Endothelial cell (in vitro differentiated cells): Measurements from ENCODE around the gene SEMA6A. TPM values are rescaled to one million over a fixed set of nuclear protein-coding genes. Genes with fewer than 3 reads are reported as not detected.

Experiments used
- DNase-seq: peaks from one replicate; pipeline ENCODE4 v3.0.0; 2021; ENCODE audit warnings: low spot score
- H3K27ac Mint-ChIP-seq: one replicate; pipeline ENCODE4 v1.8.0; 2021; ENCODE audit warnings: mixed read lengths, inconsistent platforms; ENCODE audit not compliant: unreplicated experiment
- H3K27me3 Mint-ChIP-seq: one replicate; pipeline ENCODE4 v1.8.0; 2021; ENCODE audit warnings: mild to moderate bottlenecking, moderate library complexity, mixed read lengths, inconsistent platforms; ENCODE audit not compliant: unreplicated experiment
- H3K36me3 Mint-ChIP-seq: one replicate; pipeline ENCODE4 v1.8.0; 2021; ENCODE audit warnings: mild to moderate bottlenecking, low read depth, mixed read lengths, inconsistent platforms; ENCODE audit not compliant: unreplicated experiment
- H3K4me1 Mint-ChIP-seq: one replicate; pipeline ENCODE4 v1.8.0; 2021; ENCODE audit warnings: mild to moderate bottlenecking, mixed read lengths, inconsistent platforms; ENCODE audit not compliant: unreplicated experiment
- H3K4me3 Mint-ChIP-seq: one replicate; pipeline ENCODE4 v1.8.0; 2021; ENCODE audit warnings: mild to moderate bottlenecking, mixed read lengths, inconsistent platforms; ENCODE audit not compliant: unreplicated experiment
- H3K9me3 Mint-ChIP-seq: one replicate; pipeline ENCODE4 v1.8.0; 2021; ENCODE audit warnings: mixed read lengths, inconsistent platforms; ENCODE audit not compliant: unreplicated experiment
- total RNA-seq: library from RNA; stranded (reverse); fragmentation: NEBNext Ultra II Directional; extraction: Animal tissue kit (Norgen Biotek cat#: 25700); gene quantifications from one replicate; pipeline ENCODE4 v1.2.1, GENCODE V29; 2021; ENCODE audit not compliant: unreplicated experiment
- TF ChIP-seq, protein P1 (sequence below): fragments of 200-600 bp; sonication (generic); IDR thresholded peaks from one replicate; pipeline ENCODE4 v1.5.0; 2021; ENCODE audit warnings: antibody characterized with exemption; ENCODE audit not compliant: unreplicated experiment

Gene SEMA6A
- total RNA-seq, 1 donor from 2014 or later, result 180 TPM

- DNase-seq, result no peak
- H3K4me1 Mint-ChIP-seq, result peaks cover 40% of the 10 kb centered on the region
Measured at GRCh38 chr5:116438979-116439554, 135.6 kb downstream of the SEMA6A start.

DNA sequence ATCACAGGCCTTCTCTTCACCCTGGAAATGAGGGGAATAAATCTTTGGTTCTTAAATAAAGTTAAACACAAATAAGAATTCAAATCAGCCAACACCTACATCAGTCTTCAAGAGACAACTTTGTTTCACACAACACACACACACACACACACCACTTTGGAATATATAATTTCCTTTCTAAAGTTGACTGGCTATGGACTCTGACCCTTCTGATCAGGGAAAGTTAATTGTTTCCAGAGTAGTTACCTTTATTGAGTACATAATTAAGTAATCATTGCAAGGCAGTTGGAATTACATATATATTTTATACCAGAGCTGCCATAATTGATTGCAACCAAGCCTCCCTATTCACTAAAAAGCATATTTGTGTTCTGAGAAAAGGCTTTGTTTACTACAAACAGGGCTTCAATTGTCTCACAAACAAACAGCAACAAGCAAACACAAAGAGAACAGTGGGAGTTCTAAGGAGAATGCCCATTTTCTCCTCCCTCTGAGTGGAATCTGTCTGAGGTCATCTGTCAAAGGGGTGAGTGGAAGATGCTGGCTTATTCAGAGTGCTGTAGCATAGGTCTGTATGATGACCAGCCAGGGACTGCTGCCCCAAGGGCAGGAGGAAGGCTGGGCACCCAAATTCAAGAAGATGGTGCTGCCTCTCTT lies 136.6 kb downstream of the SEMA6A start:
- Mint-ChIP-seq H3K4me1 (peaks cover 33% of the 10 kb centered on the region), H3K36me3 (peaks cover 6% of the 10 kb centered on the region), H3K27me3 (peaks cover 6% of the 10 kb centered on the region), H3K9me3 (no peaks in the 10 kb centered on the region), H3K27ac (no peak overlapping the region), H3K4me3 (no peak overlapping the region)
- DNase-seq, result no peak
- TF ChIP-seq, protein P1, sequence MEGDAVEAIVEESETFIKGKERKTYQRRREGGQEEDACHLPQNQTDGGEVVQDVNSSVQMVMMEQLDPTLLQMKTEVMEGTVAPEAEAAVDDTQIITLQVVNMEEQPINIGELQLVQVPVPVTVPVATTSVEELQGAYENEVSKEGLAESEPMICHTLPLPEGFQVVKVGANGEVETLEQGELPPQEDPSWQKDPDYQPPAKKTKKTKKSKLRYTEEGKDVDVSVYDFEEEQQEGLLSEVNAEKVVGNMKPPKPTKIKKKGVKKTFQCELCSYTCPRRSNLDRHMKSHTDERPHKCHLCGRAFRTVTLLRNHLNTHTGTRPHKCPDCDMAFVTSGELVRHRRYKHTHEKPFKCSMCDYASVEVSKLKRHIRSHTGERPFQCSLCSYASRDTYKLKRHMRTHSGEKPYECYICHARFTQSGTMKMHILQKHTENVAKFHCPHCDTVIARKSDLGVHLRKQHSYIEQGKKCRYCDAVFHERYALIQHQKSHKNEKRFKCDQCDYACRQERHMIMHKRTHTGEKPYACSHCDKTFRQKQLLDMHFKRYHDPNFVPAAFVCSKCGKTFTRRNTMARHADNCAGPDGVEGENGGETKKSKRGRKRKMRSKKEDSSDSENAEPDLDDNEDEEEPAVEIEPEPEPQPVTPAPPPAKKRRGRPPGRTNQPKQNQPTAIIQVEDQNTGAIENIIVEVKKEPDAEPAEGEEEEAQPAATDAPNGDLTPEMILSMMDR, result no peak

More at GRCh38 chr5:116438979-116439554, 135.6 kb downstream of the SEMA6A start:
- TF ChIP-seq, protein P1, result no peak
- Mint-ChIP-seq H3K9me3 (no peaks in the 10 kb centered on the region), H3K27ac (peak overlapping the region; percentile 33), H3K36me3 (peaks cover 6% of the 10 kb centered on the region), H3K27me3 (peaks cover 6% of the 10 kb centered on the region), H3K4me3 (no peak overlapping the region)

GRCh38 chr5:116437351-116437705 lies 137.3 kb downstream of the SEMA6A start:
- no peak for DNase-seq

DNA sequence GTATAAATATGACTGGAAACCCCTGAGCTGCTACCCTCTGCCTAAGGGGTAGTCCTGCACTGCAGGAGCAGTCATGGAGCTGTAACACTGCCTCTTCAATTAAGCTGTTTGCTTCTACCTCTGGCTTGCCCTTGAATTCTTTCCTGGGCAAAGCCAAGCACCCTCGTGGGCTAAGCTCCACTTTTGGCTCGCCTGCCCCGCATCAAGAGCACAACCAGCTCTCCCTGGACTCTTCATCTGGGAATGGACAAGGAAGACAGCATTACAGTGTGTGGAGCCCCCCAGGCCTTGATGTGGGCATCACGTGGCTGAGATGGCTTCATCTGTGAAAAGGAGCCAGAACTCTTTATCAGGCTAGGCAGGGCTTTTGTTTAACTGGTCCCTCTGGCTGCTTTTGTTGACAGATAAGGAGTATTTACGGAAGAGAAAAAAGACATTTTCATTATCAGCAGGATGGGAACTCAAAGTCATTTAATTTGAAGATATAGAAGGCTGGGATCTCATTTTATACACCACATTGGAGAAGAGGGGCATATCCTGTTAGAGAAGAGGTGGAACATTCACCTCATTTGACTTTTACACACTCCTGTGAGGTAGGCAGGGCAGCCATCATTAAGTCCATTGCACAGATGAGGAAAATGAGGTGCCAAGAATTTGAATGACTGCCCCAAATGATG lies 137.8 kb downstream of the SEMA6A start:
- TF ChIP-seq, protein P1, result no peak
- H3K4me3 Mint-ChIP-seq, result no peak overlapping the region
- no peak overlapping the region for H3K27ac Mint-ChIP-seq
- H3K27me3 Mint-ChIP-seq, result peaks cover 6% of the 10 kb centered on the region
- peaks cover 6% of the 10 kb centered on the region for H3K36me3 Mint-ChIP-seq
- DNase-seq, result no peak
- H3K4me1 Mint-ChIP-seq, result peaks cover 29% of the 10 kb centered on the region
- H3K9me3 Mint-ChIP-seq, result no peaks in the 10 kb centered on the region

More at GRCh38 chr5:116437351-116437705, 137.3 kb downstream of the SEMA6A start:
- H3K27ac Mint-ChIP-seq, result no peak overlapping the region
- H3K36me3 Mint-ChIP-seq, result peaks cover 6% of the 10 kb centered on the region
- H3K4me1 Mint-ChIP-seq, result peaks cover 32% of the 10 kb centered on the region
- H3K4me3 Mint-ChIP-seq, result no peak overlapping the region
- TF ChIP-seq, protein P1, result no peak
- H3K9me3 Mint-ChIP-seq, result no peaks in the 10 kb centered on the region
- peaks cover 6% of the 10 kb centered on the region for H3K27me3 Mint-ChIP-seq

- Mint-ChIP-seq H3K4me3 (no peak overlapping the region), H3K9me3 (no peaks in the 10 kb centered on the region), H3K27ac (no peak overlapping the region), H3K4me1 (peaks cover 13% of the 10 kb centered on the region), H3K27me3 (peaks cover 2% of the 10 kb centered on the region), H3K36me3 (no peaks in the 10 kb centered on the region)
- DNase-seq, result no peak
- TF ChIP-seq, protein P1, result no peak
Measured at GRCh38 chr5:116428966-116429365, 145.7 kb downstream of the SEMA6A start.
